ENCODE results near the gene MICA.

- no peak for TF ChIP-seq CTCF (IDR thresholded peaks at IDR 0.05; ENCODE audit: insufficient read depth, low read length, poor library complexity, severe bottlenecking)
- no peak for TF ChIP-seq EZH2phosphoT487 (conservative IDR thresholded peaks at IDR 0.05; ENCODE audit: low read length)
Observed at GRCh38 chr6:31426395-31427354, 23.3 kb downstream of the MICA start.
